K562 (cell line): ENCODE data around the gene SPON1. TPM values are rescaled to one million over a fixed set of nuclear protein-coding genes. Genes with fewer than 3 reads are reported as not detected.

Experiments used
- ETS2 ChIP-seq: IDR thresholded peaks from 2 replicates; pipeline ENCODE4 v1.6.1; 2016; ENCODE audit warnings: borderline replicate concordance, missing genetic modification characterization, mild to moderate bottlenecking, moderate library complexity, missing compliant biosample characterization; ENCODE audit not compliant: poor library complexity, severe bottlenecking
- L3MBTL2 ChIP-seq: fragments of 450-650 bp; IDR thresholded peaks from 2 replicates; pipeline ENCODE4 v1.6.1; 2016; ENCODE audit warnings: mild to moderate bottlenecking, moderate library complexity
- MCM2 ChIP-seq: fragments of 450-650 bp; IDR thresholded peaks from 2 replicates; pipeline ENCODE4 v1.6.1; 2017; ENCODE audit warnings: low read depth, mild to moderate bottlenecking
- MYNN ChIP-seq, 2 experiments: sonication (generic); formaldehyde crosslinking in 1 of 2; IDR thresholded peaks; 2 replicates each; pipeline versions ENCODE4 v1.5.0 to v1.6.1; 2016 to 2020; ENCODE audit warnings: antibody characterized with exemption in 1 of 2, missing genetic modification reagents in 1 of 2
- NELFE ChIP-seq: IDR thresholded peaks from 2 replicates; pipeline ENCODE4 v1.6.1; 2011; ENCODE audit warnings: mild to moderate bottlenecking; ENCODE audit not compliant: insufficient read depth, insufficient read length
- PCBP2 ChIP-seq: fragments of 200-400 bp; formaldehyde crosslinking; IDR thresholded peaks from 2 replicates; pipeline ENCODE4 v1.6.1; 2018; ENCODE audit warnings: low read length, low read depth, mild to moderate bottlenecking, moderate library complexity; ENCODE audit not compliant: poor library complexity, severe bottlenecking
- PTTG1 ChIP-seq: fragments of 450-650 bp; IDR thresholded peaks from 2 replicates; pipeline ENCODE4 v1.6.1; 2016; ENCODE audit warnings: low read depth, mild to moderate bottlenecking, missing genetic modification characterization, missing compliant biosample characterization
- SMARCC2 ChIP-seq: fragments of 450-650 bp; IDR thresholded peaks from 2 replicates; pipeline ENCODE4 v1.6.1; 2017; ENCODE audit warnings: antibody characterized with exemption, moderate library complexity, mild to moderate bottlenecking, low read depth
- SP1 ChIP-seq: sonication (generic); formaldehyde crosslinking; IDR thresholded peaks from 2 replicates; pipeline ENCODE4 v1.8.1; 2022; ENCODE audit warnings: mild to moderate bottlenecking, missing genetic modification reagents
- TAF1 ChIP-seq: IDR thresholded peaks from 2 replicates; pipeline ENCODE4 v1.6.1; 2011; ENCODE audit warnings: mild to moderate bottlenecking, low read length, moderate library complexity; ENCODE audit not compliant: insufficient read depth, control insufficient read depth, severe bottlenecking; ENCODE audit errors: extremely low read depth
- TSC22D4 ChIP-seq: fragments of 450-650 bp; IDR thresholded peaks from 2 replicates; pipeline ENCODE4 v1.6.1; 2016; ENCODE audit warnings: missing genetic modification characterization, missing biosample characterization, control low read depth
- ZNF121 ChIP-seq: sonication (generic); formaldehyde crosslinking; conservative IDR thresholded peaks from 2 replicates; pipeline ENCODE4 v1.8.0; 2022; ENCODE audit warnings: missing genetic modification reagents
- ZNF707 ChIP-seq: fragments of 250-450 bp; sonication (Bioruptor Pico); conservative IDR thresholded peaks from 2 replicates; pipeline ENCODE4 v1.8.0; 2022; ENCODE audit warnings: inconsistent platforms, mild to moderate bottlenecking, moderate library complexity
- polyA plus RNA-seq, 8 experiments: library from polyadenylated mRNA; depleted of rRNA in 4 of 8; stranded (reverse) in 5 of 8; unstranded in 3 of 8; fragments of >200 nt; fragmentation: Nextera tagmentation in 2 of 8; fragmentation: Illumina TruSeq in 1 of 8; extraction: Ambion mirVana in 2 of 8; extraction: Trizol in 1 of 8; gene quantifications; 2 replicates each; pipeline versions ENCODE4 v1.2.1 to v1.2.3, GENCODE V29; 2011 to 2014; ENCODE audit warnings: inconsistent platforms in 1 of 8, missing spikeins in 1 of 8
- total RNA-seq, 7 experiments: library from RNA; depleted of rRNA in 6 of 7; stranded (reverse); fragments of >200 nt in 6 of 7; fragmentation: Illumina TruSeq in 2 of 7; extraction: Trizol in 2 of 7; gene quantifications; 2 replicates each; pipeline versions ENCODE4 v1.2.1 to v1.2.3, GENCODE V29; 2011 to 2021; ENCODE audit warnings: low replicate concordance in 1 of 7
- TF ChIP-seq, protein P1 (sequence below): sonication (generic); formaldehyde crosslinking; IDR thresholded peaks from 2 replicates; pipeline ENCODE4 v1.8.0; 2022; ENCODE audit warnings: missing genetic modification reagents, mild to moderate bottlenecking, borderline replicate concordance
- TF ChIP-seq, protein P2 (sequence below): IDR thresholded peaks from 2 replicates; pipeline ENCODE4 v1.6.1; 2014; ENCODE audit warnings: antibody characterized with exemption
- TF ChIP-seq, protein P3 (sequence below), 2 experiments: fragments of 450-650 bp in 1 of 2; sonication (generic) in 1 of 2; formaldehyde crosslinking; conservative IDR thresholded peaks; 2 replicates each; pipeline versions ENCODE4 v1.4.0 to v1.8.1; 2020 to 2022; ENCODE audit warnings: mild to moderate bottlenecking in 1 of 2, missing genetic modification reagents in 1 of 2
- TF ChIP-seq, protein P4 (sequence below): fragments of 250-450 bp; sonication (Bioruptor Pico); IDR thresholded peaks from 2 replicates; pipeline ENCODE4 v1.5.0; 2022; ENCODE audit warnings: mild to moderate bottlenecking
- TF ChIP-seq, protein P5 (sequence below): sonication (generic); formaldehyde crosslinking; IDR thresholded peaks from 2 replicates; pipeline ENCODE4 v1.8.0; 2022; ENCODE audit warnings: mild to moderate bottlenecking, missing genetic modification reagents

SPON1 gene
- total and polyA plus RNA-seq, 9 of the 15 experiments (the other 6 are each of a cell fraction or from before 2014, with no cell fraction given): 0.04 to 0.06 TPM; not detected in 7

DNA sequence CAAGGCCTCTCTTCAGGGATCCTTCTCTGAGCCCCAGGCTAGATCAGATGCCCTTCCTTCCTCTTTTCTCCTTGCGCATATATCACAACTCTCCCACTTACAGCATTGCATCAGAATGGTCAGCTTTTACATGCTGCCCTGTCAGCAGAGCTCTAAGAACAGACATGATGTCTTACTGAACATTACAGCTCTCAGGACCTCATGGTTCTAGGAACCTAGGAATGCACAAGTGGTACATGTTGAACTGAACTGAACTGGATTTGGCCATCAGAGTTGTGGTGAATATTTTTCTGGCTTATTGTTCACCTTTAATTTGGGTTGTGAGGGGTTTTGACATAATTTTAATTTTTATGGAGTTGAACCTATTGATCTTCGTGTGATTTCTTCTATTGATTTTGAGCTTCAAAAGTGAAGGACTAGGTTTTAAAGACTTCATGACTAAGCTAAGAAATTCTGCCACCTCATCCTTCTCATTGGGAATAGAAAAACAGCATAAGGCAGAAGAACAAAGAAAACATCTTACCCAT is 37.7 kb upstream of the SPON1 start (continued):
- TF ChIP-seq MYNN (IDR thresholded peaks at IDR 0.05): no peak
- no peak for TF ChIP-seq MYNN (CRISPR knock-in tag; IDR thresholded peaks at IDR 0.05)
- TF ChIP-seq ETS2 (tag): no peak
- TF ChIP-seq SP1: no peak
- peak; percentile 68; the same call in 1 of the 2 replicates for TF ChIP-seq L3MBTL2
- no peak for TF ChIP-seq SMARCC2
- TF ChIP-seq, protein P1, sequence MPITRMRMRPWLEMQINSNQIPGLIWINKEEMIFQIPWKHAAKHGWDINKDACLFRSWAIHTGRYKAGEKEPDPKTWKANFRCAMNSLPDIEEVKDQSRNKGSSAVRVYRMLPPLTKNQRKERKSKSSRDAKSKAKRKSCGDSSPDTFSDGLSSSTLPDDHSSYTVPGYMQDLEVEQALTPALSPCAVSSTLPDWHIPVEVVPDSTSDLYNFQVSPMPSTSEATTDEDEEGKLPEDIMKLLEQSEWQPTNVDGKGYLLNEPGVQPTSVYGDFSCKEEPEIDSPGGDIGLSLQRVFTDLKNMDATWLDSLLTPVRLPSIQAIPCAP (CRISPR knock-in tag): no peak
- no peak for TF ChIP-seq TSC22D4
- no peak for TF ChIP-seq ZNF121 (CRISPR knock-in tag)
- TF ChIP-seq TAF1: no peak
- TF ChIP-seq PTTG1: no peak
- TF ChIP-seq PCBP2: no peak
- TF ChIP-seq, protein P2, sequence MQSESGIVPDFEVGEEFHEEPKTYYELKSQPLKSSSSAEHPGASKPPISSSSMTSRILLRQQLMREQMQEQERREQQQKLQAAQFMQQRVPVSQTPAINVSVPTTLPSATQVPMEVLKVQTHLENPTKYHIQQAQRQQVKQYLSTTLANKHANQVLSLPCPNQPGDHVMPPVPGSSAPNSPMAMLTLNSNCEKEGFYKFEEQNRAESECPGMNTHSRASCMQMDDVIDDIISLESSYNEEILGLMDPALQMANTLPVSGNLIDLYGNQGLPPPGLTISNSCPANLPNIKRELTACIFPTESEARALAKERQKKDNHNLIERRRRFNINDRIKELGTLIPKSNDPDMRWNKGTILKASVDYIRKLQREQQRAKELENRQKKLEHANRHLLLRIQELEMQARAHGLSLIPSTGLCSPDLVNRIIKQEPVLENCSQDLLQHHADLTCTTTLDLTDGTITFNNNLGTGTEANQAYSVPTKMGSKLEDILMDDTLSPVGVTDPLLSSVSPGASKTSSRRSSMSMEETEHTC: no peak
- TF ChIP-seq, protein P3, sequence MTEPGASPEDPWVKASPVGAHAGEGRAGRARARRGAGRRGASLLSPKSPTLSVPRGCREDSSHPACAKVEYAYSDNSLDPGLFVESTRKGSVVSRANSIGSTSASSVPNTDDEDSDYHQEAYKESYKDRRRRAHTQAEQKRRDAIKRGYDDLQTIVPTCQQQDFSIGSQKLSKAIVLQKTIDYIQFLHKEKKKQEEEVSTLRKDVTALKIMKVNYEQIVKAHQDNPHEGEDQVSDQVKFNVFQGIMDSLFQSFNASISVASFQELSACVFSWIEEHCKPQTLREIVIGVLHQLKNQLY (CRISPR knock-in tag; conservative IDR thresholded peaks at IDR 0.05): no peak
- TF ChIP-seq MCM2: no peak
- TF ChIP-seq, protein P4, sequence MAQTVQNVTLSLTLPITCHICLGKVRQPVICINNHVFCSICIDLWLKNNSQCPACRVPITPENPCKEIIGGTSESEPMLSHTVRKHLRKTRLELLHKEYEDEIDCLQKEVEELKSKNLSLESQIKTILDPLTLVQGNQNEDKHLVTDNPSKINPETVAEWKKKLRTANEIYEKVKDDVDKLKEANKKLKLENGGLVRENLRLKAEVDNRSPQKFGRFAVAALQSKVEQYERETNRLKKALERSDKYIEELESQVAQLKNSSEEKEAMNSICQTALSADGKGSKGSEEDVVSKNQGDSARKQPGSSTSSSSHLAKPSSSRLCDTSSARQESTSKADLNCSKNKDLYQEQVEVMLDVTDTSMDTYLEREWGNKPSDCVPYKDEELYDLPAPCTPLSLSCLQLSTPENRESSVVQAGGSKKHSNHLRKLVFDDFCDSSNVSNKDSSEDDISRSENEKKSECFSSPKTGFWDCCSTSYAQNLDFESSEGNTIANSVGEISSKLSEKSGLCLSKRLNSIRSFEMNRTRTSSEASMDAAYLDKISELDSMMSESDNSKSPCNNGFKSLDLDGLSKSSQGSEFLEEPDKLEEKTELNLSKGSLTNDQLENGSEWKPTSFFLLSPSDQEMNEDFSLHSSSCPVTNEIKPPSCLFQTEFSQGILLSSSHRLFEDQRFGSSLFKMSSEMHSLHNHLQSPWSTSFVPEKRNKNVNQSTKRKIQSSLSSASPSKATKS: no peak
- no peak for TF ChIP-seq ZNF707 (CRISPR knock-in tag)
- TF ChIP-seq, protein P5, sequence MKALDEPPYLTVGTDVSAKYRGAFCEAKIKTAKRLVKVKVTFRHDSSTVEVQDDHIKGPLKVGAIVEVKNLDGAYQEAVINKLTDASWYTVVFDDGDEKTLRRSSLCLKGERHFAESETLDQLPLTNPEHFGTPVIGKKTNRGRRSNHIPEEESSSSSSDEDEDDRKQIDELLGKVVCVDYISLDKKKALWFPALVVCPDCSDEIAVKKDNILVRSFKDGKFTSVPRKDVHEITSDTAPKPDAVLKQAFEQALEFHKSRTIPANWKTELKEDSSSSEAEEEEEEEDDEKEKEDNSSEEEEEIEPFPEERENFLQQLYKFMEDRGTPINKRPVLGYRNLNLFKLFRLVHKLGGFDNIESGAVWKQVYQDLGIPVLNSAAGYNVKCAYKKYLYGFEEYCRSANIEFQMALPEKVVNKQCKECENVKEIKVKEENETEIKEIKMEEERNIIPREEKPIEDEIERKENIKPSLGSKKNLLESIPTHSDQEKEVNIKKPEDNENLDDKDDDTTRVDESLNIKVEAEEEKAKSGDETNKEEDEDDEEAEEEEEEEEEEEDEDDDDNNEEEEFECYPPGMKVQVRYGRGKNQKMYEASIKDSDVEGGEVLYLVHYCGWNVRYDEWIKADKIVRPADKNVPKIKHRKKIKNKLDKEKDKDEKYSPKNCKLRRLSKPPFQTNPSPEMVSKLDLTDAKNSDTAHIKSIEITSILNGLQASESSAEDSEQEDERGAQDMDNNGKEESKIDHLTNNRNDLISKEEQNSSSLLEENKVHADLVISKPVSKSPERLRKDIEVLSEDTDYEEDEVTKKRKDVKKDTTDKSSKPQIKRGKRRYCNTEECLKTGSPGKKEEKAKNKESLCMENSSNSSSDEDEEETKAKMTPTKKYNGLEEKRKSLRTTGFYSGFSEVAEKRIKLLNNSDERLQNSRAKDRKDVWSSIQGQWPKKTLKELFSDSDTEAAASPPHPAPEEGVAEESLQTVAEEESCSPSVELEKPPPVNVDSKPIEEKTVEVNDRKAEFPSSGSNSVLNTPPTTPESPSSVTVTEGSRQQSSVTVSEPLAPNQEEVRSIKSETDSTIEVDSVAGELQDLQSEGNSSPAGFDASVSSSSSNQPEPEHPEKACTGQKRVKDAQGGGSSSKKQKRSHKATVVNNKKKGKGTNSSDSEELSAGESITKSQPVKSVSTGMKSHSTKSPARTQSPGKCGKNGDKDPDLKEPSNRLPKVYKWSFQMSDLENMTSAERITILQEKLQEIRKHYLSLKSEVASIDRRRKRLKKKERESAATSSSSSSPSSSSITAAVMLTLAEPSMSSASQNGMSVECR (CRISPR knock-in tag): no peak
- TF ChIP-seq NELFE: no peak
